Measurements from ENCODE around the gene MPP2. TPM values are rescaled to one million over a fixed set of nuclear protein-coding genes. Genes with fewer than 3 reads are reported as not detected.

Gene MPP2
- total and polyA plus RNA-seq, 2 of the 13 experiments (the other 11 are each of a cell fraction or from before 2014, with no cell fraction given): 0.20 to 1.7 TPM

GRCh38 chr17:43905985-43906852 is 1.1 kb downstream of the MPP2 start (continued):
- TF ChIP-seq RFX3 (CRISPR knock-in tag; IDR thresholded peaks at IDR 0.05) (no peak), ZBTB14 (CRISPR knock-in tag; IDR thresholded peaks at IDR 0.05) (no peak), CBFB (CRISPR knock-in tag; IDR thresholded peaks at IDR 0.05) (no peak), FOXO4 (CRISPR knock-in tag; conservative IDR thresholded peaks at IDR 0.05) (no peak), RERE (CRISPR knock-in tag; IDR thresholded peaks at IDR 0.05; ENCODE audit: low read depth) (no peak), ZNF850 (CRISPR knock-in tag; conservative IDR thresholded peaks at IDR 0.05) (no peak), PITX1 (CRISPR knock-in tag; IDR thresholded peaks at IDR 0.05) (peak; percentile 36; the same call in 1 of the 2 replicates), IRF1 (CRISPR knock-in tag; IDR thresholded peaks at IDR 0.05; ENCODE audit: low read depth) (no peak), TEAD2 (CRISPR knock-in tag; IDR thresholded peaks at IDR 0.05) (no peak), TBL1XR1 (IDR thresholded peaks at IDR 0.05; ENCODE audit: borderline replicate concordance, low read length, partially characterized antibody) (no peak), TEAD3 (CRISPR knock-in tag; optimal IDR thresholded peaks at IDR 0.05; ENCODE audit: borderline replicate concordance) (peak; percentile 23), FUBP1 (CRISPR knock-in tag; IDR thresholded peaks at IDR 0.05; ENCODE audit: borderline replicate concordance) (no peak), ZBTB3 (CRISPR knock-in tag; IDR thresholded peaks at IDR 0.05; ENCODE audit: borderline replicate concordance, low read depth) (no peak), GMEB2 (CRISPR knock-in tag; IDR thresholded peaks at IDR 0.05; ENCODE audit: low read depth) (no peak)

Measured in HepG2 (cell line).